ENCODE data around the gene ATP5MC2. TPM values are rescaled to one million over a fixed set of nuclear protein-coding genes. Genes with fewer than 3 reads are reported as not detected.

Gene ATP5MC2
- polyA plus RNA-seq, 1 of the 3 experiments (the other 2 are of a cell fraction): 319 TPM

- H3K9ac ChIP-seq: no peak overlapping the region
- H4K20me1 ChIP-seq (ENCODE audit: insufficient read depth): no peaks in the 10 kb centered on the region
- no peak overlapping the region for H3K27ac ChIP-seq (ENCODE audit: low read depth in 2 of 2, low read length in 1 of 2)
- peak; percentile 48 for DNase-seq
- no peaks in the 10 kb centered on the region for H3K9me2 ChIP-seq
- ChIA-PET CTCF (interaction anchor here (0.8 to 28.9 kb wide), 5 partner anchors 10 to 153 kb away, joined by 3 to 760 read pairs (median 3); partner anchors contain the start of gene ATP5MC2), POLR2A (no interaction called here)
- no peak overlapping the region for H3K4me3 ChIP-seq (ENCODE audit: low read depth in 2 of 2, low read length in 1 of 2)
- no peak for TF ChIP-seq JUND (IDR thresholded peaks at IDR 0.05)
- no peak for TF ChIP-seq FOXM1 (IDR thresholded peaks at IDR 0.05; ENCODE audit: low read depth)
- no peak for TF ChIP-seq RAD21 (IDR thresholded peaks at IDR 0.05; ENCODE audit: low read length)
- TF ChIP-seq CTCF (IDR thresholded peaks at IDR 0.05): no peak
- TF ChIP-seq FOXJ3 (CRISPR knock-in tag; IDR thresholded peaks at IDR 0.05): no peak
- TF ChIP-seq REST (IDR thresholded peaks at IDR 0.05; ENCODE audit: low read depth, low read length): no peak
- no peak for TF ChIP-seq YY1 (IDR thresholded peaks at IDR 0.05; ENCODE audit: low read depth)
- TF ChIP-seq MEF2A (IDR thresholded peaks at IDR 0.05; ENCODE audit: borderline replicate concordance, low read depth): no peak
- no peak for TF ChIP-seq PBX3 (IDR thresholded peaks at IDR 0.05)
- no peak for TF ChIP-seq EZH2phosphoT487 (IDR thresholded peaks at IDR 0.05; ENCODE audit: borderline replicate concordance, low read depth)
- no peak for TF ChIP-seq MXI1 (IDR thresholded peaks at IDR 0.05; ENCODE audit: low read depth, low read length)
- TF ChIP-seq RFX5 (IDR thresholded peaks at IDR 0.05; ENCODE audit: low read length): no peak
- TF ChIP-seq GABPA (IDR thresholded peaks at IDR 0.05; ENCODE audit: low read depth): no peak
- no peak for TF ChIP-seq RCOR1 (IDR thresholded peaks at IDR 0.05; ENCODE audit: low read length)
- no peaks in the 10 kb centered on the region for H3K4me1 ChIP-seq (ENCODE audit: control insufficient read depth in 1 of 2, insufficient read depth in 2 of 2, low read depth in 1 of 2, low read length in 1 of 2)
- H2AFZ ChIP-seq (ENCODE audit: low read depth): no peak overlapping the region
- H3K9me3 ChIP-seq: no peaks in the 10 kb centered on the region
- H3K79me2 ChIP-seq (ENCODE audit: insufficient read depth): no peaks in the 10 kb centered on the region
- H3F3A ChIP-seq (replicated peaks; ENCODE audit: insufficient read depth): no peaks in the 10 kb centered on the region
- no peaks in the 10 kb centered on the region for H3K36me3 ChIP-seq (replicated peaks in 1 of 2; ENCODE audit: control insufficient read depth in 1 of 2, insufficient read depth in 2 of 2, low read length in 1 of 2)
- WGBS (ENCODE audit: low lambda C conversion rate): 59% methylated on average over 57 of the region's 57 CpGs
- H3K4me2 ChIP-seq: no peak overlapping the region
- peaks cover 53% of the 10 kb centered on the region for H3K27me3 ChIP-seq (ENCODE audit: insufficient read depth)
Measured at GRCh38 chr12:53695152-53696145, 19.6 kb upstream of the ATP5MC2 start.

Data from SK-N-SH (cell line).